Activated CD8-positive, alpha-beta memory T cell treated with anti-CD3 and anti-CD28 coated beads for 4 hours (primary cell): Measurements from ENCODE around the gene ZNF574.

Source experiments
- DNase-seq, 2 donors: peaks; one replicate each; pipeline ENCODE4 v3.0.0-alpha.2; 2020; ENCODE audit warnings: low read depth in 2 of 2

The ZNF574 gene

DNA sequence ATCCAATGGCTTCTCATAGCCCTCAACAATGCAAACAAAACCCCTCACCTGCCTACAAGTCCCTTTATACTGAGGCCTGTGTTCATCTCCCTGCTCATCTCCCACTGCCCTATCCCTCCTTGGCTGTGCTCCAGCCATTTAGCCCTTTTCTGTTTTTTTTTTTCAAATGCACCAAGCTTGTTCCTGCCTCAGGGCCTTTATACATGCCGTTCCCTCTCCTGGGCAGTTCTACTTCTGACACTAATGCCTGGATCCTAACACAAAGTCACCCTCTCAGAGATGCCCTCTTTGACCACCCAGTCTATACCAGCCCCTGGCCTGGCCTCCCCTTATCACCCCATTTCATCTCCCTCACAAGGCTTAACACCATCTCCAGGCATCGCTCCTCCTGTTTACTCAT is 26.9 kb downstream of the ZNF574 start:
- DNase-seq: no peak

DNA sequence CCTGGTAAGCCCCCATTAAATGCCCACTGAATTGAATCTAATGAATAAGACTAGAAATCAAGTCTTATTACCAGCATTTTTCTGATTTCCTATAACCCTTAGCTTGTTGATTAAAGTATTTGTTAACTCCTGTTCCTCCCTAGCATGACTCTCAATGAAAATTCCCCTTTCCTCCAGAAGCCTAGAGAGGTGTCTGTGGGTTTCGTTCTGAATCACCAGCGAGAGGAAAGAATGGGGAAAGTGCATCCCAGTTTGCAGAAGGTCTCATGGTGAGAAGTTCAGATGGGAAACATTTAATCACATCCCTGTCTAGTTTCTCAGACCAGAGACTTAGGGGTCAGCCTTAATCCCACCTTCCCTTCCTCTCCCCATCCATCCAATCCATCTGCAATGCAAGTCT is 29.4 kb downstream of the ZNF574 start:
- DNase-seq: no peak

DNA sequence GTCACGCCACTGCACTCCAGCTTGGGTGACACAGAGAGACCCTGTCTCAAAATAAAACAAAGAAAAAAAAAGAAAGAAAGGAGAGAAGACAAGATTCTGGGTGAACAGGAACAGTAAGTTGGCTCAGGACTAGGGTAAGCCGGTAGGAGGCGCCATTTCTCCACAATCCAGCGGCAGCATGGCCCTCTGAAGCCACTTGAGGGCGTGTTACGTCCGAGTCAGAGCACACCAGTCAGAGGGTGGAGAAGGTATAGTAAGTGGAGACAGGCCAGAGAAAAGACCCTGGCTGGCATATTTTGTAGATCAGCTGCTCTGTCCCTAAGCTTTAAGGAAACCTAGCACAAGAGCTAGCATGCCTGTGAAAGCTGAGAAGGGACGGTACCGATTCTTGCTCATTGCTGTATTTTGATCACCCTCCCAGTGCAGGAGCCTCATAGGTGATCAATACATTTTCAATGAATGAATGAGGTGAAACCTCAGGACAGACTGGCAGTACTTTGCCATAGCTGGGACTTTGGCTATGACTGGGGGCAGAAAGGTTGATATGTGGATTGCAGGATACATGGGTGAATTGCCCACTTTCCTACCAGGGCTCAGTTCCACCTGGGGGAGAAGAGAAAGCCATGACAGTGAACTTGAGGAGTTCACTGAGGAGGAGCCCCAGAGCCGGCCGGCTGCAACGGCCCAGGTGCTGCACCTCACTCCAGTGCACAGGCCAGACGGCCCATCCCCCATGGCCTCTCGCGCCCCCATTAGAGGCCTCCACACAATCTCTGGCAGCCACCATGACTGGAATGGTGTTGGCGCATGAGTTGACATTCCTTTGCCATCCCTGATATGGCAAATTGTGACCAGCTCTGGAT is 32.8 kb downstream of the ZNF574 start:
- peak; percentile 77 to 80 for DNase-seq

DNA sequence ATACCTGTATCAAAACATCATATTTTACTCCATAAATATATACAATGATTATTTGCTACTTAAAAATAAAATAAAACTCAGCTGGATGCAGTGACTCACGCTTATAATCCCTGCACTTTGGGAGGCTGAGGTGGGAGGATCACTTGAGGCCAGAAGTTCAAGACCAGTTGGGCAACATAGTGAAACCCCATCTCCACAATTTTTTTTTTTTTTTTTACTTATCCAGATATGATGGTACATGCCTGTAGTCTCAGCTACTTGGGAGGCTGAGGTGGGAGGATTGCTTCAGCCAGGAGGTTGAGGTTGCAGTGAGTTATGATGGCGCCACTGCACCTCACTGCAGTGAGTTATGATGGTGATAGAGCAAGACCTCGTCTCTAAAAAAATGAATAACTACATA is 33.9 kb downstream of the ZNF574 start:
- no peak for DNase-seq

DNA sequence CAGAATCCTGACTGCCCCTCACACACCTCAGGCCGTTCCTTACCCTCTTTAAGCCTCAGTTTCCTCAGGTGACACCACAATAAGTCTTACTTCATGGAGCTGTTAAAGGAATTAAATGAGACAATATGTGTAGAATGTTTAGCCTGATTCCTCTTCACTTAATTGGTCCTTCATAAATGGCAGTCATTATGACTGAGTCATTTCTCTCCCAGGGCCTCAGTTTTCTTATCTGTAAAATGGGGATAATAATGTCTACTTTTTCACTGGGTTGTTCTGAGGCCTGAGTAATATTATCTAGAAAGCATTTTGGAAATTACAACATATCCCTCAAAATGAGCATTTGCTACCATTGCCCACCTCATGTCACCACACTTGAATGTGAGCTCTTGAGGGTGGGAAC is 34.7 kb downstream of the ZNF574 start:
- no peak for DNase-seq

DNA sequence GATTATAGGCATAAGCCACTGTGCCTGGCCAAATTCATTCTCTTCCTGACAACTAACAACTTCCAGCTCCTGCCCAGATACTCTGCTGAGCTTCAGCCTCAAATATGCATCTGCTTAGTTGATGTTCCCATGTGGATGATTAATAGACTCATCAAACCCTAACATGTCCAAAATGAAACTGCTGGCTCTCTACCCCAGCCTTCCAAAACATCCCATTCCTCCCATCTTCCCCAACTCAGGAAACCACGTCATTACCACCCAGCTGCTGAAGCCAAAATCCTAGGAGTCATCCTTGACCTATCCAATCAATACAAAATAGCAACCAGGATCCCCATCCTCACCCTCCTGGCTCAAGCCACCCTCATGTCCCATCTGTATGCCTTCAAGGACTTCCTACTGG is 35.4 kb downstream of the ZNF574 start:
- no peak for DNase-seq

DNA sequence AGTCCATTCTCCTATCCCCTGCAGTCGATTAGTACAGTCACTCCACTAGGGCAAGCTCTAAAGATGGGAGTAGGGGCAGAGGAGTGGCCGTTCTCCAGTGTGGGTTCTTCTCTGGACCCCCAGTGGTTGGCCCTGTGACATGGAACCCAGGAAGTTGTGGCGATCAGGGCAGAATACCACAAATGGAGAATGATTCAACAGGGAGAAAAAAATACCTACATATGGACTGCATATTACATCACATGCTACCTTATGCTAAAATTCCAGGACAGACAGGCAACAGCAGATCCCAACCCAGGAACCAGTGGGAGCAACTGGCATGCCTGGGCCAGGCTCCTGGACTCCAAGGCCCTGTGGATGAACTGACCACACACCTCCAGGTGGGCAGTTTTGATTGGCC is 35.8 kb downstream of the ZNF574 start:
- DNase-seq: no peak

DNA sequence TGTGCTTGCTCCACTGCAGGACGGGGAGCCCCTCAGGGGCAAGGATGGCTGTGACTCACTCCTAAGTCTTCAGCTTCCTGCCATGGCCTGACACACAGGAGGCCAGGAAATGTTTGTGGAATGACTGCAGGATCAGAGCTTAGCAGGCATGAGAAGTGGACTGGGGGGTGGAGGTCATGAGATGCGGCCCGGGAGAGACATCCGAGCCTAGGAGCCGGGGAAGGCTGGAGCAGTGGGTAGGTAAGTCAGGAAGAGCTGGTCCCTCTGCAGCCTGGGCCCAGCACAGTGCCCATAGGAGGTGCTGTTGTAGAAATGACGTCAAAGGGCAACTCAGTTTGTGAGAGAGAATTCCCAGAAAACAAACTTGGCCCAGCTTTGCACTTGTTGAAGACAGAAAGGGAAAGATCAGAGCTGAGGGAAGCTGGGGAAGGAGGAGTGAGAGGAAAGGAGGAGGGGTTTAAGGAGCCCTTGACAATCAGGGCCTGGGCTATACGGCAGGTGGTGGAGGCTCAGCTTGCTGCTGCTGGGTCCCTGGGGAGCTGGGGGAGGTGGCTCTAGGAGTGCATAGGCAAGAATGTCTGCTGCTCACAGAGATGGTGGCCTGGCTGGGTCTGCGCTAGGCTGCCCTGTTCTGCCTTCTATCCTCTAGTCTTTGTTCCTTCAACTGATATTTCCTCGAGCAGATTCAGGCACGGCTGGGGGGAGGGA is 37.8 kb downstream of the ZNF574 start:
- DNase-seq: no peak

DNA sequence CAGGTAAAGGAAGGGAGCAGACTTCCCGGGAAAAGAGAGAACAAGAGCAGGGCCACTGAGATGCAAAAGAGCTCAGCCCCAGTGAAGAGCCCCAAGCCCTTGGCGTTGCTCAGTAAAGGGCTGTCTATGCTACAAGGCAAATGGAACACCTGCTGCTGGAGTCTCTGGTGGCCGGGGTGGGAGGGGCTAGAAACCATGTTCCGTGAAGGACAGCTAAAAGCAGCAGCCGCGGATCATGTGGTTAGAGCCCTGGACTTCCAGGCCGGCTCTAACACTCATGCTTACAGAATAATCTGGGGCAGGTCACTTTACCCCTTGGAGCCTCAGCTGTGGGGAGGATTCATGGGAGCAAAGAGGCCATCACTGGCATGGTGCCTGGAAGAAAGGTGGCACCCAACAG is 38.4 kb downstream of the ZNF574 start:
- no peak for DNase-seq

DNA sequence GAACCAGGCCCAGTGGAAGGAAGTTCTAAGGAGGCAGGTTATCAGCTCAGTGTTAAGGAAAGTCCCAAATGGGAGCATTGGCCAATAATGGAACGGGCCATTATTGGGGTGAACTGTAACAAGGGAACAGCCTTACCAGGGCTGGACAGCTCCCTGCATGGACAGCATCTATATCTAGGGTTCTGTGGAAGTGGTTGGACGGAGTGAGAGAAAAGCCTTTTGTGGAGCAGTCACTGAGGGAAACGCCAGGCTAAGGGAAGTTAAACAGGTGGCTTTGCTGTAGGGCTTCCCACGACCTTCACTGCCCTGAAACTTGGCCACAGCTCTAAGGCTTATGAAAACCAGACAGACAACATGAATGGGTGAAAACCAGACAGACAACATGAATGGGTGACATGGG is 39.3 kb downstream of the ZNF574 start:
- DNase-seq: no peak

DNA sequence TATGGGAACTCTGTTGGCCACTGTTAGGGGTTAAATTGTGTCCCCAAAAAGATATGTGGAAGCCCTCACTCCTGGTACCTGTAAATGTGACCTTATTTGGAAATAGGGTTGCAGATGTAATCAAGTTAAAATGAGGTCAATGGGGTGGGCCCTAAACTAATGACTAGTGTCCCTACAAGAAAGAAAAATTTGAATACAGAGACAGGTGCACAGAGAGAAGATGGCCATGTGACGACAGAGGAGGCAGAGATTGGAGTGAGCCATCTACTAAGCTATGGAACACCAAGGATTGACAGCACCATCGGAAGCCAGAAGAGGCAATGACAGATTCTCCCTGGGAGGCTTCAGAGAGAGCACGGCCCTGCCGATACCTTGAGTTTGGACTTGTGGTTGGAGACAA is 39.7 kb downstream of the ZNF574 start:
- no peak for DNase-seq

DNA sequence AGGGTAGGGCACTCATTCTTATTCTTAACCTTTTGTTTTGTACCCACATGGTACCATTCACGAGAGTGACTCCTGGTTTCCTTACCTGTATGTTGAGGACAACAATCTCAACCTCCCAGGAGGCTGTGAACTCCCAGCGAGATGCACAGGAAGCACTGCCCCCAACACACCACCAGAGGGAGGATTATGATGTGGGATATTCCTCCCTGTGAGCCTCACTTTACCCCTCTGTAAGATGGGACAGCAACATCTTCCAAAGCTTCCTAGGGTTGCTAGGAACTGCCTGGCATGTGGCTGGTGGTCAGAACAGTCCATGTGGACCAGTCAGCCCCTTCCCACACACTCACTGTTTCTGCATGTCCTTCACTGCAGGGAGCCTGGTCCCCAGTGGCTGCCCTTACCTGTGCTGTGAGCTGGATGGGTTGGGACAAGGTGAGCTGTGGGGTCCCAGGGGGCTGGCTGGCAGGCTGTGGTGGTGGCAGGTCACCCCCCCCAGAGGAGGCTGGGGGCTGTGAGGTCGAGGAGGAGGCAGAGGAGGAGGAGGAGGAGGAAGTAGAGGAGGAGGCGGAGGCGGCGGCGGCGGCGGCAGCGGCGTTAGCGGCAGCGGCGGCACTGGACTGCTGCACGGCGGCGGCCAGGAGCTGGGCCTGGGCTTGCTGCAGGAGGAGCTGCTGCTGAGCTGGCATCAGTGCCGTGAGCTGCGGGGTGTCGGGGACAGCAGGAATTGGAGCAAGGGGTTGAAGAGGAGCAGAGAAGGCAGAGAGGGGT is 40.5 kb downstream of the ZNF574 start:
- no peak for DNase-seq

DNA sequence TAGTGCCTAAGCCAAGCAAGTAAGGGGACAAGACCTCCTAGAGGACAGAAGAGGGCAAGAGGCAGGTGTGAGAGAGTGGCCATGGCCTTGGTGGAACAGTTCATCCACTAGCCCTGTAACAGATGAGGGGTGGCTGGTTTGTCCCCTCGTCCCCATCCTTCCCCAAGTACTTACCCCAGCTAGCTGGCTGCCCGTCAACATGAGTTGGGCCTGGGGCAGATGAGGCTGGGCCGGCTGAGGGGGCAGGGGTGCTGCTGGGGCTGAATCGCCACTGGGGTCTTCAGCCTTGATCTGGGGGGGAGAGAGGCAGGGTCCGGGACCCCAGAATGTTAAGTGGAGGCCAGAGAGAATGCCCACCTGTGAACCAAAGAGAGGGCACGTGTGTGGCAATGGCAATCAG is 41.1 kb downstream of the ZNF574 start:
- DNase-seq: no peak

DNA sequence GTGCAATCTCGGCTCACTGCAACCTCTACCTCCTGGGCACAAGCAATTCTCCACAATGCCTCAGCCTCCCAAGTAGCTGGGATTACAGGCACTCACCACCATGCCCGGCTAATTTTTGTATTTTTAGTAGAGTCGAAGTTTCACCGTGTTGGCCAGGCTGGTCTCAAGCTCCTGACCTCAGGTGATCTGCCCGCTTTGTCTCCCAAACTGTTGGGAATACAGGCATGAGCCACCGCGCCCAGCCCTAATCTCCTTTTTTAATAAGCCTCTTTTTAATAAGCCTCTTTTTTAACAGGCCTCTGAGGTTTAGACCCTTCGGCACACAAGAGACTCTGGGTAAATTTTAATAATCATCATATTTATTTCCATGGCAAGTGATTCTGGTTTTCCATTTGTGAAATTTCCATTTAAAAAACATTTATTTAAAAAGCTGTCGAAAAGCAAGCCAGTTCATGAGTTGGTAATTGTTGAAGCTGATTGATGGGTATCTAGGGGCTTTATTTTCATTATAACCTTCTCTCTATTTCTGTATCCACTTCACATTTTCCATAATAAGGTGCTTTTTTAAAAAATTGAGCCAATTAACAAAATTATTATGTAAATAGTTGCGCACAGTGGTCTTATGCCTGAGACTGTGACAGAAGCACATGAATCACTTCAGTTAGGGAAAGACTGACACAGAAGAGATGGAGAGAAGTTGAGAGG is 44.5 kb downstream of the ZNF574 start:
- DNase-seq: no peak

DNA sequence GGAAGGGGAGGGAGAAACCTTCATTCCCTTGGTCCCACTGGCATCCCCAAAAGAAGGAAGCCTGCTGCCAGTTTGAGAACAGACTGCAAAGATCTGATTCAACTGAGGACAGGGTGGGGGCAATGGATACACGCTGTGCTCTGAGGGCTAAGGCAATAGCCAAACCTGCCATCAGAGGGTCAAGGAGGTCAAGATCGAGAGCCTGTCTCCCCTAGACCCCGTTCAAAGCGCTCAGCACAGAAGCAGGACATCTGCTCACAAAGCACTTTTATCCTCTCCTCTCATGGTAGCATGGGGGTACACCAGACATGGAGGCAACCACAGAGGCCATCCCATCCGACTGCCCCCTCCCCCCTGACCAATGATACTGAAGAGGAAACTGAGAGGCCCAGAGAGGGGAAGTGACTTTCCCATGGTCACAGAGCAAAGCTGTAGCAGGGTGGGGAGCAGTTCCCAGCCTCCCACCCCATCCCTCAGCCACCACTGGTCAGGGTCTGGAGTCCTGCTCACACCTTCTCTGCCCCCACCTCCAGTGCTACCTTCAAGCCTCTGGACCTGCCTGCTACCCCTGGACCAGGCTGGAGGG is 45.2 kb downstream of the ZNF574 start:
- DNase-seq: no peak

DNA sequence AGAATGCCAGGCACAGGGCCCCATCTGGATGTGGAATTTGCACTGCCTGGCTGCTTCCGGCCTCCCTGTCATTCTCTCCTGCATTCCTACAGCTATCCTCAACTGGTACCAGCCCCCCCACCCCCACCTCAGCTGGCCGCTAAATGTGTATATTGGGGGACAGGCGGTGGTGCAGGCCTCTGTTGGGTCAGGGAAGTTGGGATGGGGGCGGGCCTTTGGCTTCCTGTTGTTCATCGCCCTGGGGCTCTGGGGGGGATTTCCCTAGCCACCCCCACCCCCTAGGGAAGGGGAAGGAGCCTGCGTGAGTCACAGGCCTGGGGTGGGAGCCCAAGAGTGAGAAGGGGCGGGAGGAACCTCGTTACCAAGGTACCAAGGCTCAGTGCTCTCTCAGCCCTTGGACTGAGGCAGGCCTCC is 45.7 kb downstream of the ZNF574 start:
- peak; percentile 75 to 82 for DNase-seq

DNA sequence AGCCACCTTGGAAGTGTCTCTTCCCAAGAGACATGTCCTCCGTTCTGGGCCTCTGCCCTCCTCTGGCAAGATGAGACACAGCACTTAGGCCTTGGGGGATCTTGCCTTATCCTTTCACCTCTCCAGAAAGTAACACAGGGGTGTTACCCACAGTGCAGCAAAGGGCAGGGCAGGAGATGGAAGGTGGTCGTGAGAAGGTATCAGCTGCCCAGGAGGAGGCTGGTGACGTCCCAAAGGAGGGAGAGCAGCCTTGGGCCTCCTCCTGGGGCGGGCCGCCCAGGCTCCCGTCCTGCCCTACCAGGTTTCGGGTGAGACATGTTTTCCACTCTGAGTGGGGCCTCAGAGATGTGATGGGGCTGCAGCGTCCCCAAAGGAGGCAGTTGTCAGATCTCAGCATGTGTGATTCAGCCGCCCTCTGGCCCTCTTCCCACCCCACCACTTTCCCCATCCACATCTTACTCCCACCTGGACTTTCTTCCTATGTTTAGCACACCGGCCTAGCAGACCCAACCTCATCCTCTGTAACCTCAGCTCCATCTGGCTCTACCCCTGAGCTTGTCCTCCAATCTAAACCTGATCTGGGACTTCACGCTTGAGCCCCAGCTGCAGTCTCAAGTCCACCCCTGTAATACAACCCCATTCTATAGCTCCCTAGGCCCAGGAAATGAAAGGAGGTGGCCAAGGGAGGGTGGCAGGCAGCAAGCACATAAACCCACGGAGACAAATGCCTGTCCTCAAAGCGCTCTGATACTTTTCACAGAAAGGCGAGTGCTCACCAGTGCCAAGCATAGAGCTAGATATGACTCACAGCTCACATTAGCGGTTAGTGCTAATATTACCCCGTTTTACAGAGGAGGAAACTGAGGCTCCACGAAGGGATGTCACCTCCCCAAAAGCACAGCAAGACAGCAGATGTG is 47.0 kb downstream of the ZNF574 start:
- DNase-seq: peak; percentile 55 to 67

DNA sequence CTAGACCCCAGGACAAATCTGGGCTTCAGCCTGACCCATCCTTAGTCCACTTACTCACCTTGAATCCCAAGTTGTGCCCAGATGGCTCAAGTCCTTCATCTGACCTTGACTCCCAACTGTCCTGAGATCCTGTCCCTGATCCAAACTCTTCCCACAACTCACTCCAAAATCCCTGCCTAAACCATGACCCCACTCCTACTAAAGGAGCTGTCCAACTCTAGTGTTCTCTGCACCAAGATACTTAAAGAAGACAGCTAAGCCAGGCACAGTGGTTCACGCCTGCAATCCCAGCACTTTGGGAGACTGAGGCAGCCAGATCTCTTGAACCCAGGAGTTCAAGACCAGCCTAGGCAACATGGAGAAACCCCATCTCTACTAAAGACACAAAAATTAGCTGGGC is 47.8 kb downstream of the ZNF574 start:
- no peak for DNase-seq

DNA sequence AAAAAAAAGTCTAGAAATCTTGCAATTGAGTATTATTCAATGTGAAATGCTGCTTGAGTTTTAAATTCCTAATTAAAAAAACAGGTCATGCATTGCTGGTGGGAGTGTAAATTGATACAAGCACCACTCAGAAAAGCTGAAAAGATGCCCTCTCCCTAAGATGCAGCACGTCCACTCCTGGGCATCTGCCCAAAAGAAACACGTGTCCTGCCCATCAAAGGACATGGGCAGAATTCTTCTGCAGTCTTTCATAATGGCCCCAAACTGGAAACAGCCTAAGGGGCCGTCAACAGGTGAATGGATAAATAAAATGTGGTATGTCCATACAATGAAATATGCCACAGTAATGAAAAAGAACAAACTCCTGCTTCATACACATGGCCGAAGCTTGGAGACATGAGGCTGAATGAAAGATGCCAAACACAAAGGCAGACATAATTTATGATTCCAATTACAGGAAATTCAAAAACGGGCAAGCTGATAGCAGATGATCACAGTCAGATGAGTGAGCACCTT is 48.5 kb downstream of the ZNF574 start:
- no peak for DNase-seq

DNA sequence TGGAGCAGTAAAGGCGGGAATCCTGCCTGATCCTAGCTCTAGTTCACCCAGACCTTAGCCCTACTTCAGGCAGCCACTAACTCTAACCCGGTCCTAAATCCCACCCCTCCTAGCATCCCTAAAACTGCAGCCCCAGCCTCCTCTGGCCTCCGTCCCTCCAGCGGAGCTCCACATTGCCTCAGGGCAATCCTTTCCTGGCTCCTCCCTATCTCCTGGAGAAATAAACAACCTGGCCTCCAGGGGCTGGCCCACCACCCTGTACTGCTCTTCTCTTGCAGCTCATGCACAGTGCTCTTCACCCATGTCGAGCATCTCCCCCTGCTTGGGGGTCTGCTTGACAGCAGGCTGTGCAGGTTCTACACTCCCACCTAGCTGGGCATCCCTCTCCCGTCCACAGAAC is 49.6 kb downstream of the ZNF574 start:
- no peak for DNase-seq
